Stimulated activated CD8-positive, alpha-beta memory T cell treated with anti-CD3 and anti-CD28 coated beads, Interleukin-4, amount 100 ng/mL, for 4 hours (primary cell): ENCODE measurements around the gene POU3F1.

ENCODE experiments used
- DNase-seq, 2 donors: peaks; one replicate each; pipeline ENCODE4 v3.0.0-alpha.2; 2020; ENCODE audit warnings: low read depth in 2 of 2, low spot score in 1 of 2

The POU3F1 gene

DNA sequence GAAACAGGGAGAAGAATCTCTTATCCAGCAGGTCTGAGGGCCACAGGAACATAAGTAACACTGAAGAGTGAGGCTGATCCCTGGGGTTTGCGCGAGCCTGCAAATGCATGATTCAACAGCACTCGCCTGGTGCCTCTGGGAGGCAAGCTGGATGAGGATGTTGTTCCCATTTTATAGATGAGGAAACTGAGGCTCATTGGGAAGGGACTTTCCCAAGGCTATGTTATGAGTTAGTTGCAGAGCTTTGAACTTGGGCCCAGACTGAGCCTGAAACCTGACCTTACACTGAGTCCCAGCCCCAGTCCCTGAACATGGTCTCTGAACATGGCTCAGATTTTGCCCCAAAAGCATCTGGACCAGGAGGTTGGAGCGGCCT, 27.7 kb upstream of the POU3F1 start:
- DNase-seq: no peak

DNA sequence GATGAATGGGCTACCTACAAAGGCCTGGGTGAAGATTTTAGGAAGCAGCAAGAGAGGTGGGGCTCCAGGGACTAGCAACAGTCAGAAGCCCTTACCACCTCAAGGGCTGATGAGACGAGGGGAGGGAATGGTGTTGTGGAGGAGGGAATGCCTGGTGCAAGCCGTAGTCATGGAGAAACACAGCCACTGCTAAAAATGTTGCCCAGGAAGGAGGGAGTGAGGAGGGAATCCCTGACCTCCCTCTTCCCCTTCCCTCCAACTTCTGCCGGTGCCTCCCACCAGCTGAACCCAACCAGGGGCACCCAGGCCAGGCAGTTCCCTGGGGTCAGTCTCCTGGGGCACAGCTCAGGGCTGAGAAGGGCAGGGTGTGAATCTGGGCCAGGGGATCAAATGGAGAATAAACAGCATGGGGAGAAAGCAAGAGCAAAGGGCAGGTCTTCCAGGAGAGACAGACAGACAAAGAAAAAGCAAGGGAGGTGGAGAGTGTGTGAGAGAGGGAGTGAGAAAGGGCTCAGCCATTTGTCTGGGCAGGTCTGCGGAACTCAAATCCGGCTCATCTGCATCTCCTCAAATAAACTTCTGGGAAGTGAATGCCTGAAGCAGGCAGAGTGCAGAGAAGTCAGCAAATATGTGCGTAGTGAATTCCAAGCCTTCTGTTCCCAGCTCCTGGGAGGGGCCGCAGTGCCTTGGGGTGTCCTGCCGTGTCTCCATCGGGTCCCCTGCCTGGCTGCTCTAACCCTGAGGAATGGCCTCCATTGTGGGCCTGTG, 27.1 kb upstream of the POU3F1 start:
- no peak for DNase-seq

DNA sequence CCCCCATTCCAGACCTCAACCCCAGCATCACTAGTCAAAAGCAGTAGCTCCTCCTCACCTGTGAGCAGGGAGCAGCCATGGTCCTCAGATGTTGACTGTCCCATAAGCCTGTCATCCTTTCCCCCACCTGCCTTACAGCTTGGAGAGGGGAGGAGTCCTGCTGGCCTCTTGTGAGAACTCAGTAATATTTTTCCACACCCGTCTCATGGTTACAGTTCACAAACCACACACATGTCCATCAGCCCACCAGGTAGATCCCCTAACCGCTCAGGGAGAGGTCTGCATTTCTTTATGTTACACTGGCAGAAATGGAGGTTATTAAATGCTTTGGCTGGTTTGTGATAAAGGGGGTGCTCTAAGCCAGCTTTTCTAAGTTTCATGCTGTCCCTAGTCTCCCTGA, 26.3 kb upstream of the POU3F1 start:
- no peak for DNase-seq

DNA sequence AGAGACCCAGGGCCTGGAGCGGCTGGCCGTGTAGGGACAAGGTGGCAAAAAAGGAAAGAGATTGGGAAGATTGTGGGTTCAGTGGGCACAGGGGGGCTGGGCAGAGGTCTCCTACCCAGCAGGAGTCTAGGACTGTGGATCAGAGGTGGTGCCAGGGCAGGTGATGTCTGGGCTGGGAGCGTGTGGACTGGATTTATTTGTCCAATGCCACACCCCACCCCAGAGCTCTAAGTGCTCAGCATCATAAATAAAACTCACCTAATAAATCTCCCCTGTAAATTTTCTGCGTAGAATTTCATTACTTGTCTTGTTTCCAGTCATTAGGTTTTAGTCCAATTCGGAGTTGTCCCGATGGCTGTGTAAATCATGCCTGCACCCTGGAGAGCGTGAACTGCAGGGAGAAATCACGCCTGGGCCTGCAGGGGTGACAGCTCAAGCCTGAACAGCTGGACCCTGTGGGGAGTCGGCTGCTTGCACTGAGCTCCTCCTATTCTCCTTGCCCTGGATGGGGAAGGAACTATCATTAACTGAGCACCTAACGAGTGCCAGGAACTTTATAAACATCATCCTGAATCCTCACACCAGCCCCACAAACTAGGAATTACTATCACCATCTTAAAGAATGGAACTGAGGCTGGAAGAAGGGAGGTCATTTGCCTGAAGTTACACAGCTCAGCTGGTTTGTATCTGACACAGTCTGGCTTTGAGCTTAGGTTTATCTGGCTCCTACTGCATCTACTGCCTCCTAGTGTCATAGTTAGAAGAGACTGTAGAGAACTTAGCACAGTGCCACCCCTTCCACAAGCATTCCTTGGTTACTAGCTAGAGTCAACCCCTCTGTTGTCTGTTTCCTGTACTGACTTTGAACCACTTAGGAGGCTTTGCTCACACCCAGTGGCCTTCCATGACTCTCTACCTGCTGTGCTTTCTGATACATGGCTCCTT, 25.0 kb upstream of the POU3F1 start:
- DNase-seq: no peak

DNA sequence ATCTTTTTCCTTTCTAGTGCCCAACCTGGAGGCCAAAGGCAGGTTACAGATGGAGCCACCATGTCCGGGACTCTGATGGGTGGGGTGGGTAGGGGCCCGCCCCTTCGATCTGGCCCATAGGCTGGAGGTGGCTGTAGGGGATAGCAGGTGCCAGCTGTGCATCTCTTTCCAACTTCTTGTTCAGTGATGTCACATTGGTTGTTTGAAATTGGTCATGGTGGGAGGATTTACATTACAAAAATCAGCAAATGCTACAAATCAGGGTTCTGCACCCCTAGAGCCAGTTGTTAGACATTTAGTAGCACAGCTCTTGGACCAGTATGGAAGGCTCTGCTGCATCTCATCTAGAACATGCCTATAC, 22.4 kb upstream of the POU3F1 start:
- no peak for DNase-seq

DNA sequence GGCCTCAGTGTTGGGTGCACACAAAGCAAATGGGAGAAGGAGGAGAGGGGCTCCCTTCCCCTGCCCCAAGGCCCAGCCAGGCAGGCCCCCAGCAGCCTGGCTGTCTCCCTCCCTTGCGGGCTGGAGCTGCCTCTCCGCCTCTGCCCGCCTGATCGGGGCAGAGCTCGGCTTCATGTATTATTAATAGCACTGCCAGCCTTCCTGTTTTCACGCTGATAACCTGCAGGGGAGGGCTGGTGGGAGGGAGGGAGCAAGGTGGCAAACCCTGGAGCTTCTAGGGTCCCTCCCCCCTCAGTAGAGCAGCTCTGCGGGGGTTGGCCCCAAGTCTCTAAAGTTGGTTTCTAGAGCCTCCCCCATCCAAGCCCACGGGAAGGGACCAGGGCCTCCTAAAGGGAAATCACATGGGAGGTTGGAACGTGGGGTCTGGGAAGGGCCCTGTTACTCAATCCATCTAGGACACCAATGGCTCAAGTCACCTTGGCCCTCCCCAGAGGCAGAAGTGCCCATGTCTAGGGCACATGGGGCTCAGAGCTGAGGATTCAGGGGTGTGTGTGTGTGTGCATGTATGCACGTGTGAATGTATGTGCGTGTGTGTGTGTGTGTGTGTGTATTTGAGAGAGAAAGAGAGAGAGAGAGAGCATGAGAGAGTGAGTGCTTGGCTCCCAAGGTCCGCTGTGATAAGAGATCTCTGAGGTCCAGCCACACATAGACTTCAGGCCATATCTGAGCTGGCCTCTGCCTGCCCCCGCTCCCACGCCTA, 21.8 kb upstream of the POU3F1 start:
- DNase-seq: no peak

DNA sequence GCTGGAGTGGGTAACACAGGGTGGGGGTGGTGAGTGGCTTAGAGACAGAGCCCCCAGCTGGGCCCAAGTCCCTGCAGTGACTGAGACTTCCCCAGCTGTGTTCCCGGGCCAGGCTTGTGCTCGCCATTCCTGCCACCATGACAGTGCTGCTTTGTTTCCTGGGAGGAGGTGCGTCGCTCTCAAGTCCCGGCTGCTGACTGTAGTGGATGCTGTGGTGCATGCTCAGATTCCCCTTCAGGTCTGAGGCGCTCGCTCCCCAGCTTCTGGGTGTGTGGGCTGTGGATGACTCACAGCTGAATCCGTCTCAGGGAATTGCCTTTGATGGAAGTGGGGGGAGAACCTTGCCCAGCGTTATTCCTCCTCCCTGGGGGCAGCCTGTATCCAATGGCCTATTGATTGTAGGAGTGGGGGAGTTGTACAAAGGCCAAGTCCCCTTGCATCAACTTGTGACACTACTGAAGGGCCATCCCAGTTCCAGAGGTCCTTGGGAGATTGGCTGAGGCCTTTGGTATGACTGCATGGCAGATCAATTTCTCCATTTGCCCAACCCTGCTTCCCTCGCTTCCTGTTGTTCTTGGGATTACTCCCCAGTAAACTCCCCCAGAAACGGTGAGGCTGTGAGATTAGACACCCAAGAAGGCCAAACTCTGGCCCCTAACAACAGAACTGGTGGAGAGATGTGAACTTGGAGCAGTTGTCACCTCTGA, 17.8 kb upstream of the POU3F1 start:
- no peak for DNase-seq

DNA sequence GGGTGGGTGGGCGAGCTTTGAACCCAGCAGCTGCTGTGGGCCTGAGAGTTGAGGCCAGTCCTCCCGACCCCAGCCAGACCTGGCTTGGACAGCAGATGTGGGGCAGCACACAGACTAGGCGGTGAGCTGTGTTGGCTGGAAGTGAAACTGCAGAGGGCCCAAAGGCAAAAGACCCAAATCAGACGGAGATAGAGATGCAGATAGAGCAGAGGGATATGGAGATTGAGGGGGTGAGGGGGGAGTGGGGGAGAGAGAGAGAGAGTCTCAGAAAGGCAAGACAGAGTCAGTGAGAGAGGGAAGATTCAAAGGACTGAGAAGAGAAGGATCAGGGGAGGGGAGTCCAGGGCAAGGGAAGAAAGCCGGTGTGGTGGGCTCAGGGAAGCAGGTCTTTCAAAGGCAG, 17.0 kb upstream of the POU3F1 start:
- no peak for DNase-seq

DNA sequence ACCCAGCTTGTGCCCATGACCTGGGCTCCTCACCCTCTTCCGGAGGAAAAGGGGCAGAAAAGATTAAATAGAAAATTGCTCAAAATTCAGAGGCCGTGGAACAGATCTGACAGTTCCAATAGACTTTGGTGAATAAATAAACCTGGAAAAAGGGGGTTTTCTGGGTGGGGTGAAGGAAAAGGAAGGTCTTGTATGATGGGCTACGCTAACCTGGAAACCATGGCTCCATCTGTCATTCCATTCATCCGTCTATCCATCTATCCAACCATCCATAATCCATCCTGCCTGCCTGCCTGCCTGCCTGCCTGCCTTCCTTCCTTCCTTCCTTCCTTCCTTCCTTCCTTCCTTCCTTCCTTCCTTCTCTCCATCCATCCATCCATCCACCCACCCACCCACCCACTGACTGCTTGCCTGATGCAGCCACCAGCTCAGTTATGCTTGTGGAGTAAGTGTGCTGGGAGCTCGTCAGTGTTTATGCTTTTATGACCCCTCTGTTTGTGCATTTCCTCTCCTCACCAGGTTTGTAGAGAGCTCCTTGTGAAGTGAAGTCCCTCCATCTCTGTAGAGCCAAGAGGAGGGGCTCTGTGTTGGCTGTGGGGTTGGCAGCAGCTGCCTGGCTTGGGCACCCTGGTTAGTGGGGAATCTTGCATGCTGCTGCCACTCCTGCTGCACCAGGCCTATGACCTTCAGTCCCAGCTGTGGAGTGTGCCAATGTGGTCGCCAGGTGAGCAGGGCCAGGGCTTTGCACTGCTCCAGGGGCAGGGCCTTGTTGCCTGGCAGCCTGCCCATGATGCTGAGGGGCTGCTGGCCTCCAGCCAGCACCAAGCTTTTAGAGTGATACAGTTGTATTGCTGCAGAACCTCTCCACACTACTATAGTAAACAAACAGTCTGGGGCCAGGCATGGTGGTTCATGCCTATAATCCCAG, 16.0 kb upstream of the POU3F1 start:
- no peak for DNase-seq

DNA sequence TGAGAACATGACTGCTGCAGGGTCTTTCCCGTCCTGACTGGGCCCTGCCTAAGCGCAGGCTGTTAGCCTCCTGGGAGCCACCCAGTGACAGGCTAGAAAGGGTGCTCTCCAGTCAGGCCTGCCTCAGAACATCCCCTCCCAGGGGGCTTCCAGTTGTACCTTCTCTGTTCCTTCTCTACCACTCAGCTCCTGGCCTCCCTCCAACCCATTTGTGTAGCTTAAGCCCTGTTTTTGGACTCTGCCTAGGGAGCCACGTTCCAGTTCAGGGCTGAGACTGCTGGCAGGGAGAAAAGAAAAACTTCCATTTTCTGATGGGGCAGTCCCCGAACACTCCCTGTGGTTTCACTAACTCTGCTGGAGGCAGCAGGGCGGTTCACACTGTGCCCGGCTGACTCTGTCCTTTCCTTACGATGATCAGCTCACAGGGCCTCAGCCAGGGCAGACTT, 15.3 kb upstream of the POU3F1 start:
- DNase-seq: no peak

DNA sequence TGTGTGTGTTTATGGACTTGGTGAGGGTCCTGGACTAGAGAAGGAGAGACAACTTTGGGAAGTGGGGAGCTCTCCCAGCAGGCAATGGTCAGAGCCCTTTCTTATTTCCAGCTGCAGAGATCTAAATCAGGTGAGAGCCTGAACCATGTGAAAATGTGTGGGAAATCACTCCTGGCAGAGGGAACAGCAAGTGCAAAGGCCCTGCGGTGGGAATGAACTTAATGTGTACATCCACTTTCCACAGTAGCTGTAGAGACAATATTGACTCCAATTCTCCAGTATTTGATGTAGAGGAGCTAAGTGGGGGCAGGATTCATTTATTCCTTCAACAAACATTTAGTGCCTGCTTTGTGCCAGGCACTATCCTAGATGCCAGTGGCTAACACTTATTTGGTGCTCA, 14.7 kb upstream of the POU3F1 start:
- DNase-seq: no peak

DNA sequence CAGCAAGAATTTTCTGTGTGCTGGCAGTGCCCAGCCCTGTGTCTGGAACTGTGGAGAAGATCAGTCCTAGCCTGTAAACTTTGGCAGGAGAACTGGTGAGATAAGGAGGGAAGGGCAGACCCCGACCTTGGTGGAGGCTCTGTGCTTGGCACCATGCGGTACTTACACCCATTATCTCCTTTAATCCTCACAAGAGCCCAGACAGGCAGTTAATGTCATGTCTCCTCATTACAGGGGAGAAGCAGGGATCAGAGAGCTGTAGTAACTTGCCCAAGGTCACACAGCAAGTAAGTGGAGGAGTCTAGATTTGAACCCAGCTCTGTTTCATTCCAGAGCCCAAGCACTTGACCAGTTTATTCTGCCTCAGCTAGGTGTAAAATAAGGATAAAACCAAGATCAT, 13.9 kb upstream of the POU3F1 start:
- DNase-seq: no peak

DNA sequence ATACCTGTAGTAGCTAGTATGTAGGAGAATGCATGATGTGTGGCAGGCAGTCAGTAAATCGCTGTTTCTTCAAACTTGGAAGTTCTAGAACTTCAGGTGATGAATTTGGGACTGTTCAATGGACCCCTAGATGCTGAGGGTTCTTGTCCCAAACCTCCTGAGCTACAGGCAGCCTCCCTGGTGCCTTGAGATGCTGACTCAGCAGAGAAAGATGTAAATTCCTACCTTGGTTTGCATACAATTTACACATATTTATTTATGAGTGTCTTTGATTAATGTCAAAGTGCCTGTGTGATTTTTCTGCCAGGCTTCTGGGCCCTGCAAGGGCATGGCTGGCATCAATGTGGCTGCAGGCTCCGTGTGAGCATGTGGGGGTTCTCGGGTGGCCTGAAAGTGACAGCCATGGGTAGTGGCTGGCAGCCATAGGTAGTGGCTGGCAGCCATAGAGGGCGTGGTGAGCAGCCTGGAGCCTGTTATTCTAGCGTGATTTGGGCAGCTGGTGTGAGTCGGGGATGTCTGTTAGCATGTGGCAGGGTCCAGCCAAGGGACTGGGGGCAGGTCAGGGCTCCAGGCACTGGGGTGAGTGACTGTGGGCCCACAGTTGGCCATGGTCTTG, 13.2 kb upstream of the POU3F1 start:
- DNase-seq: no peak

DNA sequence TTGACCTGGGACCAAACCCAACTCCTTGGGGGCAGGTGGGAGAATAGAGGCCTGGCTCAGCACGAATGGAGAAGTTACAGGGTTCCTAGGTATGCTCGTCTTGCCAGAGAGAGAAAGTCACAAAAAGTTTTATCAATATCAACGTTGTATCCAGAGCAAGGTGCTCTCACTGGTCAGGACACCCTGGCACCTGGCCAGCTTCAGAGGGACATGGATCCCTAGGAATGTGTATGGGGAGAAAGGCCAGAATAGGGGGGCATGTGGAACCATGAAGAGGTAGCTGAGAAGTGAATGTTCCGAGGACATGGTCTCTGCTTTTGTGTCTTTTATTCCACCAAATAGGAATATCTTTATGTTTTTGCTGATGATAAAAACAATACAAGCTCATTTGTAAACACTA, 9.4 kb upstream of the POU3F1 start:
- no peak for DNase-seq

DNA sequence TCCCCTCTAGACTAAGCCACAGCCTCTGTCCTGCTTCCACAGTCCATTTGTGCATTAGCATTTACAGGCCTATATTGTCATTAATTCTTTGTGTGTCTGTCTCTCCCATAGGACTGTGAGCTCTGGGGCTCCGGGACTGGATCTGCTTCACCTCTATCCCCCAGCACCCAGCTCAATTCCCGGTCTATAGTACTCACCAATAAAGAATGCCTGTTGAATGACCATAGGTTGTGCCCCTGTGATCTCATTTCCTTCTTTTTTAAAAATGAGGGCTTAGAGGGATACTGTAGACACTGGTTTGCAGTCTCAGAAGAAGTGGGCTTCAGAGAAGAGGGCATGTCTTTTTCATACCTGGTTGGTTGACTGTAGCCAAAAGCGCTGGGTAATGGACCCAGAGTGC, 8.8 kb upstream of the POU3F1 start:
- no peak for DNase-seq

DNA sequence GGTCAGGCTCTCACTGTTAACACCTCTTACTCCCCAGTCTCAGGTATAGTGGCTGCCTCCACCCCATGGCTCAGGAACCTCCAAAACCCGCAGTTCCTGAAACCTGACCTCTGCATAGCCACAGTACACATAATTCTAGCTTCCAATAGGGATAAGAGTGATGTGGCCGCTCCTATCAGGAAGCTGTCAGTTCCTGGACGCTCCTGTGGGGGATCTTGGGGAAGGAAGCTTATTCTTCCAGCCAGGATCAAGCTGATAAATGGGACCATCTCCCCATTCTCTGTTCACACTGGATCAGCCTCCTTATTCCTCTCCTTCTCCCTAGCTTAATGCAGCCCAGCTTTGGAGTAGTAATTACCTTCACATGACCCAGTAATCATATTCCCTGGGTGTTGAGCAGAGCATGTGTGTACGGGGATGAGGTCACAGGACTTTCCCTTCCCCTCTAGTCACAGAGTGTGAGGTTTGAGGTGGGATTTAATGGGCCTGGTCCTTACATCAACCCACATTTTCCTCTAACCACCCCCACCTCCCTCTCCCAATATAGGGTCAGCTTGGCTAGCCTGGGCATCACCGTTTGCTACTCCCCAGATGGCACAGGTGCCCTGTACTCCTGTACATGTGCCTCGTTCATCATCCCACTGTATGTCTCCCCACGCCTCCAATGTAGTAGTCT, 7.0 kb upstream of the POU3F1 start:
- no peak for DNase-seq

DNA sequence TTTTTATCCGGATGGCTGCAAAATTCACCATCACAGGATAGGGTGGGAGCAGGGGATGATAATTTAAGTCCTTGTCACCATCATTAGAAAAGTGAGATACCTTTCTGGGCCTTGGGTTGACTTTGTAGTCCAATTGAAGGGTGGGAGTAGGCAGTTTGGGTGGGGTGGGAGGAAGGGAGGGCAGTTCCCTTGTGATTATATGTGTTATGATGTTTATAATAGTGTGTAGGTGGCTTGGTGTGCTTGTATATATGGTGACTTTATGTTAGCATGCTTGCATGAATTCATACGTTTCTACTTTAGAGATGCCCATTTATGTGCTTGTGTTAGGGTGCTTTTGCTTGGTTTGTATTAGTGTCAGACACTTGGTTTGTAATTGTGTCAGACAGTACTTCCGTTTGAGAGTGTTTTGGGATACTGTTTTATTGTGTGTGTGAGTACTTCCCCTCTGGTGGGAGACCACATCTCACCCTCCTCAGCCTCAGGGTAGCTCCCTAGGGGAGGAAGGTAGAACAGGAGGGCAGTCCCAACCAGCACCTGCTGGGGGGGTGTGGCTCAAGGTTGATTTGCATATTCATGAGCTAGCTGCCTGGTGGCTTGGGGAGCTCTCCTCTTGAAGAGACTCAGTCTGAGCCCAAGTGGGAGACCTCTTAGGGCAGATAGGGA, 6.3 kb upstream of the POU3F1 start:
- DNase-seq: no peak

DNA sequence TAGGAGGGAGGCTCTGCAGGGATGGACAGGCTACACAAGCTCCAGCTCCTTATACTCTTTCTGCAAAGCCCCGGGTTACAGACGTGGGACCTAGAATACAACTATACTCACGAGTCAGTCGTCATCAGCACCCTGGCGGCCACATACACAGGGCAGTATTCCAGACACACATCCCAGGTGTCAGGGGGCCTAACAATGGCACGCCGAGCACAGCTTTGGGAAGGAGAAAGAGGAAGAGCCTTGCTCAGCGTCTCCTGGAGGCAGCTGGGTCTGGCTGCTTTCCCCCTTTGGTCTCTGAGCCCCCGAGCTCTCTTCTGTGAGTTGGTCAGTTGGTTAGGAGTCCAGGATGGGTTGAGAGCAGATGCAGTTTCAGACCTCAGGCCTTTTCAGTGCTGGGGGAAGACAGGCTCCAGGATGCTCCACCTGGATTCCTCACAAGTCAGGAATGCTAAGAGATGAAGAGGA, 4.5 kb upstream of the POU3F1 start:
- DNase-seq: no peak
